NCI-H187 (cell line): ENCODE measurements around the gene EXOC7.

Experiments
- DNase-seq, 2 experiments: peaks; one replicate each; lab custom pipeline; 2025; lab: John Stamatoyannopoulos, UW

Gene EXOC7, protein sequence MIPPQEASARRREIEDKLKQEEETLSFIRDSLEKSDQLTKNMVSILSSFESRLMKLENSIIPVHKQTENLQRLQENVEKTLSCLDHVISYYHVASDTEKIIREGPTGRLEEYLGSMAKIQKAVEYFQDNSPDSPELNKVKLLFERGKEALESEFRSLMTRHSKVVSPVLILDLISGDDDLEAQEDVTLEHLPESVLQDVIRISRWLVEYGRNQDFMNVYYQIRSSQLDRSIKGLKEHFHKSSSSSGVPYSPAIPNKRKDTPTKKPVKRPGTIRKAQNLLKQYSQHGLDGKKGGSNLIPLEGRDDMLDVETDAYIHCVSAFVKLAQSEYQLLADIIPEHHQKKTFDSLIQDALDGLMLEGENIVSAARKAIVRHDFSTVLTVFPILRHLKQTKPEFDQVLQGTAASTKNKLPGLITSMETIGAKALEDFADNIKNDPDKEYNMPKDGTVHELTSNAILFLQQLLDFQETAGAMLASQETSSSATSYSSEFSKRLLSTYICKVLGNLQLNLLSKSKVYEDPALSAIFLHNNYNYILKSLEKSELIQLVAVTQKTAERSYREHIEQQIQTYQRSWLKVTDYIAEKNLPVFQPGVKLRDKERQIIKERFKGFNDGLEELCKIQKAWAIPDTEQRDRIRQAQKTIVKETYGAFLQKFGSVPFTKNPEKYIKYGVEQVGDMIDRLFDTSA

DNA sequence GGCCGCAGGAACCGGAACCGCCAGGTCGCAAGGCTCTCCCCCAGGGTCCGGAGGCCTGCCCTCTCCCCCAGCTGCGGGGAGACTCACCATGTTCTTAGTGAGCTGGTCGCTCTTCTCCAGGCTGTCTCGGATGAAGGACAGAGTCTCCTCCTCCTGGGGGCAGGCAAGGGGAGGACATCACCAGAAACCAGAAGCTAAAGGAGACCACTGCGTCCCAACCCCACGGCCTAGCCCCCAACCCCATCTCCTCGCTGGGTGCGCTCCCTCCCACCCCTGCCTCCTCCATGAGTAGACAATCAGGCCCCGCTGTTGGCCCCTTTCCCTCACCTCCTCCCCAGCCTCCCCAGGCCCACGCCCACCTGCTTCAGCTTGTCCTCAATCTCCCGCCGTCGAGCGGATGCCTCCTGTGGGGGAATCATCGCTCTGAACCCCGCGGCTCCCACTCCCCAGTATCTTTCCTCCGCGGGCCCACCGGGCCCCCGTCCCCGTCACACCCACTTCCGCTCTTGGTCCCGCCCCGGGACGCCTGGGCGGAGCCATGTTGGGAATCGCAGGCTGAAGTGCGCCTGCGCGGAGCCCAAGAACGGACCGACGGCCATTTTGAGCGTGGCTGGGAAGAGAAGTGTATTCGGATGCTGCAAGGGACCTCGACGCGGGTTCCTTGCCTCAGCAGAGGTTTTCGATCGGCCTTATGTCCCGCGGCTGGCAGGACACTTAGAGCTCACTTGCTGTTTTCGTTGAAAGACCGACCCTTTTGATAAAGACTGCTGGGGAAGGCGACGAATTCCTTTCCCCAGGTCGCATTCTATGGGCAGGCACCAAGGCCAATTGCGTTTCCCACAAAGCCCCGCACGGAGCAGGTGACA is at the start of gene EXOC7:
Gene EXOC7 (minus strand): TSS at position 514 of the 866 bp plus-strand sequence. CDS start 95 bp downstream, at position 419.
- peak; percentile 52 to 88 for DNase-seq

DNA sequence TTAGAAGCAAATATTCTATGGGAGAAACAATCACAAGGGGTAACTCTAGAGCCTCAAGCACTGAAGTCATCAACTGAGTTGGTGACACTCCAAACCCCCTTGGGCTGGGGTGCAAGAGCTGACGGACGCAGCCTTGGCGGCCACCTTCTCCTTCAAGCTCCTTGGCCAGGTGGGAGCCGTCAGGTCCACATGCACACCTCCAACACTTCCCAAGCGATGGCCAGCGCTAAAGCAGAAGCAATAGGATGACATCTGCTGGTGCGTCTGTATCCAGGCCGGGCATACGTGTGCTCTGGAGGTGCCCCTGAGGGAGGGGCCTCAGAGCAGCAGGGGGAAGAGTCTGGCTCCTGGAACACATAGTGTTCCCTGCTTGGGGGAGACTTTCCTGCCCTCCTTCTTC is 49.6 kb upstream of the EXOC7 start:
- DNase-seq = no peak

DNA sequence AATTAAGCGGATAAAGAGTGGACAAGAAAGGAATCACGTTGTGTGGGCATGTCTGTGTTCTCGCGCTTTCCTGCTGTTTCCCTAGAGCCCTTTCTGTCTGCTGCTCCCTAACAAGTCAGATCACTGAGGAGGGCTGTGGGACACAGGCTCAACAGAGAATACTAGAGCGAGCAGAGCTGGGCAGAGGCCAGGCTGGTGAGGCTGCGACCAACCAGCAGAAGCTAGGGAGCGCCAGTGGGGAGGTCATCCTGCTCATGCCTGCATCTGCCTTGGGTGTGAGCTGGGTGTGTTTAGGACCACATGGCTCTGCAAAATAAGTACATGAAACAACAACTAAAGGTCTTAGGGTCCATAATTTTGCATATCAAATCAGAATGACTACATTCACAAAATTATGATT is 49.0 kb upstream of the EXOC7 start:
- no peak for DNase-seq

DNA sequence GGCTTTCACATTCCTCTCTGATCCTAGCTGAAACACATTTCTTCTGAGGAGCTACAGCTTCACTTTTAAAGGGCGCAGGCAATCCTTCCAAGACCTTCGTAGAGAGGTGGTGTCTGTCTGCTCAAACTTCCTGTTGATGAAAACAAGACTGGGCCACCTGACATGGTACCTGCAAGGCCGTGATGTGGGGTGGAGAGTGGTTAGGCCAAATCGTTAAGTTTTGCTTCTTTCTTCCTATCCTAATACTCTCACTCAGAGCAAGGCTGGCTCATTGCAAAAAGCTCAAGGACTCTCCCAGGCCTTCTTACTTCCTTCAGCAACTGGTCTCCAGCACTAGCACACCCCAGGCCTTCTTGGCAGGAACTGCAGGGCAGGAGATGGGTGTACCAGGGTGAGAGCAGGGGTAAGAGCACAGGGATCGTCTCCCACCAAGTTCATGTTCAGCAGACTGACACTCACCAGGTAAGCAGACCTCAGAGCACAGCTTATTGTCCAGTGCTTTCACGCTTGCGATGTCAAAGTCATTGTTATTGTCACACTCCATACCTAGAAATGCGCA is 48.4 kb upstream of the EXOC7 start:
- no peak for DNase-seq

DNA sequence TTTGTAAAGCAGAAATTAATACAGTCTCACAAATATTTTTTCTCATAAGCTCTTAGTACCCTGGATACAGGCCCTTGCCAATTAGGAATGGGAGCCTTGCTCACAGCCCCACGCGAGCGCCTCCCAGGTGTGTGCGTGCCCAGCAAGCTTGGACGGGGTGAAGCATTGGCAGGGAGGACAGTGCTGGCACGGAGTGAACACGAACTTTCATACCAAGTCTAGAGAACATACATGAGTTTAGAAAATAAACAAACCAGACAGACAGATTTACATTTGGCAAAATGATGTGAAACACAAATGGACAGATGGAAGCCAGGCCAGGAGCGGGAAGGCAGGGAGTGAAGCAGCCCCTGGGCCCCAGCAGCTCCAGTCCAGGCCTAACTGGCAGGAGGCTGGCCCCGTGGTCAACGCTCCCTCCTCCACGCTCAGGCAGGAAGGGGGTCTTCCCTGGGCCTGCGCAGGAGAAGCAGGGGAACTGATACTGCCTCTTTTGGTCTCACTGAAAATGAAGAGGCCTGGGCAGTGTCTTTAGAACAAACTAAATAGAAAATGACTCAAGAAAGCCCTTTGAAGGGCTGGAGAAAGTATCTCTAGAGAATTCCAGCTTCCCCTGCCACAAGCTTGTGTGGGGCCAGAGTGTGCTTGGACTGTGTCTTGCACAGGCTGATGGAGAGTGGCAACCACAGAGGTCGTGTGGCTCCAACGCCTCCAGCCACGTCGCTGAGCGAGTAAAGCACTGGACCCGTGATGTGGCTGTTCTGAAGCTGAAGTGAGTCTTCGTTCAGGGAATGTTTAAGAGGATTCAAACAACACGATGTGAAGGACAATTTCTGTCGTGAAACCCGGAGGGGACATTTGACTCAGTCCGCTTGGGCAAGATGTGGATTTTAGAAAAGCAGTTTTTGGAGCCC is 47.4 kb upstream of the EXOC7 start:
- no peak for DNase-seq

DNA sequence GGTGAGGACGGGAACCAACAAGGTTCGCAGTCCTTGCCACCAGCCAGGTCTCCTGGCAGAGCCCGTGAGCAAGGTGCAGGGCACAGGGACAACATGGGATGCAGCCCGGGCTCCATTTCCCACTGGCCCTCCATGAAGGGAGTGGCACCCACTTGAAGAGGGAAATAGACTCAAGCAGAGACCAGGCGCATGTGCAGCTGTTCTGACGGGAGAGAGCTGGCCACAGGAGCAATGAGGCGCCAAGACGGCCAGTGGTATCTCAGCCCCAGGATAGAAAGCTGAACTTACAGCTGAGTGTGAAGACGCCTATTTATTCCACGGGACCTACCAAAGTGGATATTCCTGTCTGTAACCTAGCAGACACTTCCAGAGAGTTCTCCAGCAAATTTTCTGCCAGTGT is 45.6 kb upstream of the EXOC7 start:
- DNase-seq = no peak

DNA sequence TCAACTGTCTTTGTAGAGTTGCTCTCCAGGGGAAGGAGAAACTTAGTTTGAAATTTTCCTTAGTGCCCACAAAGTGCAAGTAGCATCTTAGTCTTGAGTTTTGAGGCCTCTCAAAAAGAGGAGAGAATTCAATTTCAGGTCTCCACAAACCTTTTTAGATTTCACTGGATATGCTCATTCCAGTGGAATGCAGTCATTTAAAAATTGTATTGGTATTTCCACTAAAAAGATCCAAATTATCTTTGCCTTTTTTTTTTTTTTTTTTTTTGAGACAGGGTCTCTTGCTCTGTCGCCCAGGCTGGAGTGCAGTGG is 44.4 kb upstream of the EXOC7 start:
- no peak for DNase-seq

DNA sequence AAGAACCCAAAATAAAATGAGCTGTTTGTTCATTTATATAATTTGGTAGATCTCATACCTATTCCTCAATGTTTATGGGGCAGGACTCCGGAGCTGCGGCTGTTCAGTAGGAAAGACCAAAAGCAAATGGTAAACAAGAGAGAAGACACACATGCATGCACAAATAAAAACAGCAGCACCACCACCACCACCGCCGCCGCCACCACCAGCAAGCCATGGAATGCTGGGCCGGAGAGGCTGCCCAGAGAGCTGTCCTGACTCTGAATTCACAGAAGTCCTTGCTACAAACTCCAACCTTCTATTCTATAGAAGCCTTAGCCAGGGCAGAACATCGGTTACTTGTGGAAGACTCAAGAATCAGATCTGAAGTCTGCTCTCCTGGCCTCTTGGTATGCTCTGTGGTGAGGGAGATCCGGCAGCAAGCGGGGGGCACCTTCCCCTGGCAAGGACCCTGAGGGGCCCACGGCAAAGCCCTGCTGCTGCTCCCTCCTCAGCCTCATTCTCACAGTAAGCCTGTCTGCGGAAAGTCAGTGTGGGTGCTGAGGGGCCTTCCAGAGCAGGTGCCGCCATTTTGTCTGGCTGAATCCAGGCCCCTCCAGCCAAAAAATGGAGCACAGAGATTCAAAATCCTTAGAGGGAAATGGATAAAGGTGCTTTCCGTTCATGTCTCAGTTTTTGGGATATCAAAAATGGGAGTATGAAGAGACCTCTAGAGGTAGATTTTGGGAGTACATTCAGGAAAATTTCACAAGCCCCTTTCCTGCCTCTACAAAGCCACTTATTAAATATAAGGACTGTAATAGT is 43.8 kb upstream of the EXOC7 start:
- no peak for DNase-seq

DNA sequence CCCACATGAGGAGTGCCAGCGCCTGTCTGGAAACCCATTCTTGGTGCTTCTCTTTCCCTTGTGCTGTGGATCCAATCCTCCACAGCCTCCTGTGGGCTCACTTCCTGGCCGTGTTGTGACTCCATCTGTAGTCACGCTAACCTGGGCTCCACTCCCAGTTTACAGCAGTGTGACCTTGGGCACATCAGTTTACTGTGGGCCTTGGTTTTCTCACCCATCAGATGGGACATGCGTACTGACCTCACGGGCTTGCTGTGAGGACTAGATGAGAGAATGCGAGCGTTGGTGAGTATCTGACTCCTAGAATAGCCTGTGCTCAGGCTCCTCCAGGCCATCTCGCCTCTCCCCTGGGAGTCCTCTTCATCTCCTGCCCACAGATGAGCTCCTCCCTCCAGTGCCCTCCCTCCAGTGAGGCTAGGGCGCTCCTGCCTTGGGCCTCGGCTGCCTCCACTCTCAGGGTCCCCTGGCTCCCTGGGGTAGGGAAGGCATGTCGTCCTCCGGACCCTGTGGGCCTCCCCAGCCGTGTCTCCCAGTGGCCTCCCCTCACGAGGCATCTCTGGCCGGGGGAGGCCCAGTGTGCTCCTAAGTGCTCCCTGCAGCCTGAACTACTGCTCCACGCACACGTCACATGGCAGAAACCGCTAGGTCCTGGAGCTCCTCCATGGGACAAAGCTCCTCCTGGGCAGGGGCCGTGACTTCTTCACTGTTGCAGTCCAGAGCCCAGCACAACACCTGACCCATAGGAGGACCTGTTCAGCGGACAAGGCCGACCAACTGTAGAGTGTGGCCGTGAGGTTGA is 42.7 kb upstream of the EXOC7 start:
- DNase-seq = no peak

DNA sequence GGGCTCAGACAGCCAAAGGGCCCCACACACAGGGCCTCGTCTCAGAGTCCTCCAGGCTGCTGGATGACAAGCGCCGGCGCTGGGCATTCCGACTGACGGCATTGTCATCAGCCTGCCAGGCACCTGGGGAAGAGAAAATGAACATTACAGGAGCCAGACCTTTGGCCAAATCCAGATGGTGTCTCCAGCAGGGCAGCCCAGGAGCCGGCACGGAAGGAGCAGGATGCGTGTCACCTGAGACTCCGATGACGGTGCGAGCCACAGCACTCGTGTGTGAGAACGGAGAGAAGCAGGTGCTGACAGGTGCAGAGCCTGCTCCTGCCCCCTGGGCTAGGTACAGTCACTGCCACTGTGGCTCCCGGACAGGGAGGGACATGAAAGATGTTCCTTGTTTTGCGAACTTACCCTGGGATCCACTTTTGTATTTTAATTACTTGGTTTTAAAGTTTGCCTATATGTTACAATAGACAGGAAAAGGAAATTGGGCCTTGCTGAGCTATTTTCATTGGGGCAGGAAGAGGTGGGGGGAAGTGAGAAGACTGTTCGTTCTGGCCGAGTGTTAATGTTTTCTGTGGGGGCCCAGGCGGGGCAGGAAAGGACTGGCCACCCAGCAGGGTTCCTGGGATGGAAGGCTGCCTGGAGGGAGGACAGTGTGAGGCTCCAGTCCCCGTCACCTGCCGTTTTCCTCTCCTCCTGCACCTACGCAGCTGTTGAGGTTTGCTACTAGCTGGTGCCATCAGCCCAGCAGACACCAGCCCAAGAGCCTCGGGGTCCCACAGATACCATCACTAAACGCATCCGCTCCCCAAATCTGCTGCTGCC is 41.9 kb upstream of the EXOC7 start:
- DNase-seq = peak in 1 of 2 experiments; percentile 43

DNA sequence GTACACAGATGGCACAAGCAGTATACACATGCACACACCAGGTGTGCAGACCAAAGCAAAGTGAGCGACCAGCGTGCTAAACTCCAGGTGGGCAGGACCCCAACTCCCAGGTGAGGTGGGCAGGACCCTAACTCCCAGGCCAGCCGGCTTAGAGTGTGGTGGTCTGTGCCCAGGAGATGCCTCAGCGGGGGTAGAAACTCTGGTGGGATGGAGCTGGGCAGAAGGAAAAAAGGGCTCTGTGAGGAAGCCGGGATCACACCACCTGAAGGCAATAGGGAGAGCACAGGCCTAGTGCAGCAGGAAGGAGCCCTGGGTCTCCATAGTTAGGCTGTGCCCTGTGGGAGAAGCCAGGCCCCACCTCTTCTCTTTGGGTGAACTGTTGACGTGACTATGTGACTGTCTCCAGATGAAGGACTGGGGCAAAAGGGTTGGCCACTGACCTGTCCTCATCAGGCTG is 39.0 kb upstream of the EXOC7 start:
- no peak for DNase-seq

DNA sequence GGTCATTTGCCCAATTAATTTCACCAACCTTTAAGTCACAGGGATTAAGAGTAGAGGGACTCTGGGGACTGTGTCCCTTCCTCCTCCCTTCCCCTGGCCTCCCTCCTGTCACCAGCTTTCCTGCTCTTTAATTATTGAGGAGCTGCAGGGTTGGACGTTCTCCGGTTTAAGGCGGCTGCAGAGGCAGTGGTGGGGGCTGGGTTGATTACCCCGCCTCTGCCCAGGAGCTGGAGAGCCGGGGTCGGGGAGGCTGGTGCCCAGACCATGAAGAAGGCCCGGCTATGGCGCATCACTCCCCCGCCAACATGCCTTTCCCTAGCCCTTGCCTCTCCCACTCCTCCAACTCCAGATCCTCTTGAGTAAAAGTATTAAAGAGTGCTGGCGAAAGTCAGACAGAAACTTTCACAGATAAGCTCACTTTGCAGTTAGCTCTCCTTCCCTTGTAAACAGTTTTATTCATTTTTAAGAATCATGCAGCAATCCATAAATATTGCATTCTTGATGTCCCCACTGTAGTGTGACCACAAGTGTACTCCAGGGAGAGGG is 38.5 kb upstream of the EXOC7 start:
- no peak for DNase-seq

DNA sequence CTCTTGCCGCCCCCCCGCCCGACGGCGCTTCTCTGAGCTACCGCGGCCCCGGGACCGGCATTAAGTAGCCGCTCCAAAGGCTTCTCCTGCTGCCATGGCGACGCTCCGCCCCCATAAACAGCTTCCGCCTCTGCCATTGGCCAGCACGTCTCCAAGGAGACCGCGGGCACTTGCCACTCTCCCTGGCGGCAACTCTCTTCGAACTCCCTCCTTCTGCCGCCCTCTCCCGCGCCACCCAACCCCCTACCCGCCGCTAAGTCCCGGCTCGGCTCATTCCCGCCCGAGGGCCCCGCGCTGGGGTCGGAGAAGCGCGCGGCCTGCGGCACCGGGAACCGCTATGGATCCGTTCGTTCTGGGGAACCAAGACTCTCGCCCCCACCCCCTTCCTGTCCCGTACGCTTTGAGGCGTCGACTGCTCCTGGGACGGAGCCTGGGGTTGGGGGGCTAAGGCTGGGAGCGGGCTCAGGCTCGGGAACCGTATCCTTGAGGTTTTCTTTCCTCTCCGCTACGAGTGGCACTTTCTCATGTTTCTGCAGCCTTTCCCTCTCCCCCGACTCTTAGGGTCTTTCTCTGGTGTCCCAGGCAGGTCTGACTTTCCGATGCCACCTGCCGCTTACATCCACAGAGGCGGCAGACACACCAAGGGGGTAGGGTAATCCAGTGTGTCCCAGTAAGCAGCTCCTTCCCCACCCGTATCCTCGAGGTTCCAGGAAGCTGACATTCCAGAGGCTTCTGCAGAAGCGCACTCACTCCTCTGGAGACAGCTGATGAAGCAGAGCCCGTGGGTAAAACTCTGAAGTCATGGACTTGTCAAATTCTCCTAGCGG is 37.8 kb upstream of the EXOC7 start, which contains the start of gene FOXJ1:
Gene FOXJ1 (minus strand): TSS at position 34 of the 827 bp plus-strand sequence. CDS start 850 bp downstream, outside the sequence.
- DNase-seq = peak; percentile 87 to 88

DNA sequence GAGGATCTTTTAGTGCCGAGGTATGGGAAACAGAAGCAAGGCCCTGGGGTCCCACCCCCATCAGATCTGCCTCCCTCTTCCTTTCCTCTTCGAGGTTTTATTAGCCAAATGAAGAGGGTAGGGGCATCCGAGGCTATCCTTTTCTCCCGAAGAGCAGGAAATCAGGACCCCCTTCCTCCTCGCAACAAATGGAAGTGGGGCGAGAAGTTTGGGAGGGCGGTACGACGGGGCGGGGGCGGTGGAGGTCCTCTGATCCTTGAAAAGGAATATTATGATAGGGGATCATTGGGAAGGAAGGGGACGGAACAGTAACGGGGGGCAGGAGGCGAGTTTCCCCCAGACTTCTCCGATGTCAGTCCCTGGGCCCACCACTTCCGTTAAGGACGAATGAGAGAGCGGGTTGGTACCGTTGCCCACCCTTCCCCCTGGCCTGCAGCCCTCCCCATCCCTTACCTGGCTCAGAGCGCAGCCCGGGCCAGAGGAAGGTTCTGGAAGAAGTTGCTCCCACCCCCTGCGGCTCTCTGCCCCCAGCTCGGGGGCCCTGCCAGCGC is 37.1 kb upstream of the EXOC7 start:
- no peak for DNase-seq

DNA sequence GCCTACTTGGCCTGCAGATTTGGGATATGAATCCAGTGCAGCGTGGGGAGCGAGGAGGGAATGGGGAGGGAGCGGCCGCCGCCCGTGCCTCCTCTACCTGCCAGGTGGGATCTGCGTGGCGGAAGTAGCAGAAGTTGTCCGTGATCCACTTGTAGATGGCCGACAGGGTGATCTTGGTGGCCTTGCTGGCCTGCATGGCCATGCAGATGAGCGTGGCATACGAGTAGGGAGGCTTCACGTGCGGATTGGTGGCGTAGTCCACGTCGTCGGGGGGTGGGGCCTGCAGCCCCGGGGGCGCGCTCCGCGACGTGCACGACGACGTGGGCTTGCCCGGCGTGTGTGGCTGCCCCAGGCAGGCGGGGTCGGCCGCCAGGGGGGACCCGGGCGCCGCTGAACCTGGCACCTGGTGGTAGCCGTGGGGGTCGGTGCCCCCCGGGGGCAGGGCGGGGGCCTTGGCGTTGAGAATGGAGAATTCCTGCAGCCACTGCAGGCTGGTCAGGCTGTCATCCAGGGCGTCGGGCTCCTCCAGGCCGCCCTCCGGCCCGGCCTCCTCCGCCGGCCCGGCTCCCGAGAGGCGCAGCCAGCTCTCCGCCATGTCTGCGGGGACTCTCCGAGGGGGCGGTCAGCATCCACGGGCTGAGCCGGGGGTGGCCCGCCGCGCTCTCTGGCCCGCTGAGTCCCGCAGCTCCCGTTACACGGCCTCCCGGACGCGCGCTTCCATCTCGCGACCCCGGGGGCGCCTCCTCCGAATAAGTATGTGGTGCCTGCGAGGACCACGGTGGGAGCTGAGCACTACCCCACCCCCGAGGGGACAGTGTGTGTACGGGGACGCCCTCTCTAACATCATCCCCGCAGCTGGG is 36.4 kb upstream of the EXOC7 start:
- no peak for DNase-seq
